Testis (tissue), 3 donors: ENCODE data around the gene SIAH2. TPM values are rescaled to one million over a fixed set of nuclear protein-coding genes. Genes with fewer than 3 reads are reported as not detected.

ENCODE experiments used
- DNase-seq: peaks from one replicate; pipeline ENCODE4 v3.0.0-alpha.2; 2019
- H3K27ac ChIP-seq, 2 donors: fragments of 200-600 bp; sonication (generic); one replicate each; pipeline ENCODE4 v1.5.1; 2019
- H3K27me3 ChIP-seq: fragments of 200-600 bp; sonication (generic); one replicate; pipeline ENCODE4 v1.5.1; 2019
- H3K36me3 ChIP-seq: fragments of 200-600 bp; sonication (generic); one replicate; pipeline ENCODE4 v1.5.1; 2017; ENCODE audit warnings: low read depth; ENCODE audit errors: missing control alignments
- H3K4me1 ChIP-seq: fragments of 200-600 bp; sonication (generic); one replicate; pipeline ENCODE4 v1.5.1; 2019
- H3K4me3 ChIP-seq, 2 donors: fragments of 200-600 bp; sonication (generic); one replicate each; pipeline ENCODE4 v1.5.1; 2017 to 2019
- H3K9me3 ChIP-seq: fragments of 200-600 bp; sonication (generic); one replicate; pipeline ENCODE4 v1.5.1; 2017
- POLR2A ChIP-seq: fragments of 450-650 bp; IDR thresholded peaks from one replicate; pipeline ENCODE4 v1.6.1; 2017; ENCODE audit warnings: antibody characterized with exemption, mild to moderate bottlenecking, moderate library complexity
- WGBS, 2 donors: methylation state at CpG; one replicate each; pipeline ENCODE4 v1.1.5; 2018; 5-methylcytosine and 5-hydroxymethylcytosine counted together
- intact Hi-C: fragments of 100-400 bp; cut with DNase I; formaldehyde crosslinking; loops from one replicate; pipeline ENCODE4 v1.15.1; 2023; ENCODE audit warnings: low total_unique reads
- polyA plus RNA-seq: library from polyadenylated mRNA; stranded (reverse); fragments of 350-450 nt; fragmentation: Illumina TruSeq; extraction: RNeasy Lipid Tissue Mini Kit (QIAGEN cat#74804); gene quantifications from one replicate; pipeline ENCODE4 v1.2.3, GENCODE V29; 2014; ENCODE audit warnings: low read depth, low replicate concordance; ENCODE audit not compliant: insufficient read depth
- total RNA-seq, 2 donors: library from RNA; depleted of rRNA; stranded (reverse); fragments of >200 nt; gene quantifications; one replicate each; pipeline ENCODE4 v1.2.3, GENCODE V29; 2016
- TF ChIP-seq, protein P1 (sequence below), 3 experiments: fragments of 450-650 bp in 2 of 3; fragments of 200-600 bp in 1 of 3; sonication (generic) in 1 of 3; IDR thresholded peaks; one replicate each; pipeline ENCODE4 v1.5.1; 2016 to 2019; ENCODE audit warnings: antibody characterized with exemption in 3 of 3, mild to moderate bottlenecking in 2 of 3, moderate library complexity in 1 of 3

Gene SIAH2
- total and polyA plus RNA-seq, 3 donors from 2014 or later: 17.5 to 46.1 (median 37.5) TPM

DNA sequence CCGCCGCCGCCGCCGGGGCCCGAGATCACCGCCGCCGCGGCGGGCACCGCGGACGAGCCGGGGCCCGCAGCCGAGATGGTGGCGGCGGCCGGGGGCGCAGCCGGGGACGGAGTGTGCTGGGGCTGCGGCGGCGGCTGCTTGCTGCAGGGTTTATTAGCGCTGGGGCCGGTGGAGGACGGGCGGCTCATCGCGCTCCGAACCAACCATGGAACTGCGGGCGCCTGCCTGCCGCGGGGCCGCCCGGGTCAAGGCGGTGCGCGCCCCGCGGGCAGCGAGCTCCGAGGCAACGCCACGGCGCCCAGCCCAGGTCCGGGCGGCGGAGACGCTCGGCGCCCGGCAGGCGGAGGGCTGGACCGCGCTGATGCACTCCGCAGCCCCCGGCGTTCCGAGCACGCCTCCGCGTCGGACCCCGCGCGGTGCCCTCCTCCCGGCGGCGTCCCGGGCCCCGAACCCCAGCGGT is 277 bp downstream of the SIAH2 start:
- peak overlapping the region; percentile 89 to 93 for H3K27ac ChIP-seq
- TF ChIP-seq, protein P1, sequence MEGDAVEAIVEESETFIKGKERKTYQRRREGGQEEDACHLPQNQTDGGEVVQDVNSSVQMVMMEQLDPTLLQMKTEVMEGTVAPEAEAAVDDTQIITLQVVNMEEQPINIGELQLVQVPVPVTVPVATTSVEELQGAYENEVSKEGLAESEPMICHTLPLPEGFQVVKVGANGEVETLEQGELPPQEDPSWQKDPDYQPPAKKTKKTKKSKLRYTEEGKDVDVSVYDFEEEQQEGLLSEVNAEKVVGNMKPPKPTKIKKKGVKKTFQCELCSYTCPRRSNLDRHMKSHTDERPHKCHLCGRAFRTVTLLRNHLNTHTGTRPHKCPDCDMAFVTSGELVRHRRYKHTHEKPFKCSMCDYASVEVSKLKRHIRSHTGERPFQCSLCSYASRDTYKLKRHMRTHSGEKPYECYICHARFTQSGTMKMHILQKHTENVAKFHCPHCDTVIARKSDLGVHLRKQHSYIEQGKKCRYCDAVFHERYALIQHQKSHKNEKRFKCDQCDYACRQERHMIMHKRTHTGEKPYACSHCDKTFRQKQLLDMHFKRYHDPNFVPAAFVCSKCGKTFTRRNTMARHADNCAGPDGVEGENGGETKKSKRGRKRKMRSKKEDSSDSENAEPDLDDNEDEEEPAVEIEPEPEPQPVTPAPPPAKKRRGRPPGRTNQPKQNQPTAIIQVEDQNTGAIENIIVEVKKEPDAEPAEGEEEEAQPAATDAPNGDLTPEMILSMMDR (IDR thresholded peaks at IDR 0.05): no peak
- TF ChIP-seq POLR2A: peak; percentile 91
- no peaks in the 10 kb centered on the region for H3K9me3 ChIP-seq
- 1% methylated on average over 40 of the region's 76 CpGs; no CpG with 5 or more reads in 1 of the 2 donors for WGBS, 2 donors
- no peaks in the 10 kb centered on the region for H3K27me3 ChIP-seq
- no peak for DNase-seq
- intact Hi-C loops: no loop called here
- H3K36me3 ChIP-seq: no peaks in the 10 kb centered on the region
- peak overlapping the region; percentile 80 to 87 for H3K4me3 ChIP-seq
- H3K4me1 ChIP-seq: peaks cover 8% of the 10 kb centered on the region

DNA sequence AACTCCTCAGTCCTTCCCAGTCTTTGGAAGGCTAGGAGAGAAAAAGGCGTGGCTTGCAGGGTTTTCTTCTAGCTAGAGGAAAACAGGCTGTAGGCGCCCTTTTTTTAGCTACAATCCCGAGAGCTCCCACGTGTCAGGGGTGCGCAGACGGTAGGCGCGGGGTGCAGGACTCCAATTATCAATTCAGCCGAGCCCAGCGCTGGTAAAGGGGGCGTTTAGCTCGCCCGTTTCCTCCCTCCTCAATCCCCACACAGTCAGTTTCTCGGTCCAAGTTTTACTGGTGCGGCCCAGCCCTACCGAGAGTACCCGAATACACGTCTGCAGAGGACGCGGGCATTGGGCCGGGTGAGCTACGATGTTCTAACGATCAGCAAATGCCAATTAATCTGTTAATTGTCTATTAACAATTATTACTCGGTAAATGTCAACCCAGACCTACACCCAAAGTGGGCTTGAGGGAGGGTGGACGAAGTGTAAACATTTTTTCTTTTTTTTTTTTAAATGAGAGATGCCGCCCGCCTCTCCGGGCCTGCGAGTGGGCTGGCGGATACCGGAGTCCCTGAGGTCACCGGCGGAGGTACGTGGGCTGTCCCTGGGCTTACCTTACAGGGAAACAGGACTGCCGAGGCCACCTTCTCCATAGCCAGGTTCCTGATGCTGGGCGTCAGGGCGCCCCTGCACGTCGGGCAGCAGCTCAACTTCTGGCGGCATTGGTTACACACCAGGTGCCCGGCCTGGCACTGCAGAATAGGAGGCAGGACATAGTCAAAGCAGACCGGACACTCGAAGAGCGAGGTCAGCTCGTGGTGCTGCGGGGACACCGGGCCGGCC is 923 bp downstream of the SIAH2 start:
- intact Hi-C loops: no loop called here
- WGBS, 2 donors: 0% methylated on average over 31 to 45 of the region's 48 CpGs
- H3K36me3 ChIP-seq: no peaks in the 10 kb centered on the region
- H3K9me3 ChIP-seq: no peaks in the 10 kb centered on the region
- H3K27me3 ChIP-seq: no peaks in the 10 kb centered on the region
- H3K4me1 ChIP-seq: peaks cover 8% of the 10 kb centered on the region
- peak overlapping the region; percentile 89 to 93 for H3K27ac ChIP-seq
- TF ChIP-seq, protein P1 (IDR thresholded peaks at IDR 0.05): no peak
- peak; percentile 47 for TF ChIP-seq POLR2A
- DNase-seq: peak; percentile 87
- H3K4me3 ChIP-seq: peak overlapping the region; percentile 80 to 87

DNA sequence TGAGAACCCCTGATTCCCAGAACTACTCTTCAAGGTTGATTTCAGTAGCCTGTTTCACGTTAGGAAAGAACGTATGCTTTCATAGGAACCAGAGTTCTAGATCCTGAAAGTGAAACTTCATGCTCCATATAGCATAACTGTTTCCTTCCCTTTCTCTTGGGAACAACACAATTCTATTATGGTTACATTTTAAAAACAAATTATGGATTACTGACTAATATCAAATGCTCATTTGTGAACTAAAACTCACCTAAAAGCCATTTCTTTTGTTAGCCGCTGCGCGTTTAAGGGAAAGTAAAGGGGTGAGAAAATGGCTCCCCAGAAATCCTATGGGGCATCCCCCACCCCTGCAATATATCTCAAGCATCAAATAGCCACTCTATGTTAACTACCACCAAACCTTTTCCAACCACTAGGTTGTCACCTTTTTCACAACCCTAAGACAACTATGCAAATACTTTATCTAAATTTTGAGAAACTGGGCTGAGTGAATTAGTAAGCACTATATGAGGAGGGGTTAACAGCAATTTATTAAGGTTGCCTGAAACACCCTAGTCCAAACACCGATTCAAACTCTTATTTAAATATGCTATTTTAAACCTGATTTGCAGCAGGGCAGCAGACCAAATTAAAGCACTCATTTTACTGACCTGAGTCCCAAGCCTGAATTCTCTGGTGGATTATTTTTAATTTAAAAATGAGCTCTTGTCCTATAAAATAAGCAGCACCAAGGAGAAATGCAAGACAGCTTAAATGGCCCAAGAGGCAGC is 2.4 kb downstream of the SIAH2 start:
- Histone ChIP-seq H3K36me3 (no peaks in the 10 kb centered on the region), H3K9me3 (no peaks in the 10 kb centered on the region), H3K4me1 (peaks cover 8% of the 10 kb centered on the region), H3K27ac (peak overlapping the region in 1 of 2 donors; percentile 93), H3K27me3 (no peaks in the 10 kb centered on the region), H3K4me3 (peak overlapping the region; percentile 80 to 87)
- no peak for DNase-seq
- WGBS, 2 donors: 48 to 59% methylated on average over 6 of the region's 6 CpGs
- intact Hi-C loops: no loop called here
- TF ChIP-seq, protein P1 (IDR thresholded peaks at IDR 0.05): no peak
- TF ChIP-seq POLR2A: no peak

DNA sequence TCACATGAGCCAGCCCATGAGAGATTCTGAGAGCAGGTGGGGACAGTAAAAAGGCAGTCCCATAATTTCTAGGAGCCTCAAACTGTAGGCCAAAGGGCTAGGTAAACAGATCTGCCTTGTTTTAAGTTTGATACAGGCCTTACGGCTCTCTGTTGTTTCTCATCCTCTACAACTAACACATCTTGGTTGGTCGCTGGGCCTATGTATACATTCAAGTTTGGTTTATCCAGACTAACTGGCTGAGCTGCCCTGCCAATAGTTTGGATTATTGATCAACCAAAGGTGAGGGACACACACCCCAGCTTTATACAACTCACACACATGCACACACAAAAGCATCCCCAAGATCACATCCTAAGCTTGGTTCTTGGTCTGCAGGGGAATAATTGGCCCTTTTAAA is 3.0 kb downstream of the SIAH2 start:
- Histone ChIP-seq H3K4me3 (no peak overlapping the region), H3K9me3 (no peaks in the 10 kb centered on the region), H3K27ac (peak overlapping the region in 1 of 2 donors; percentile 93), H3K27me3 (no peaks in the 10 kb centered on the region), H3K36me3 (no peaks in the 10 kb centered on the region), H3K4me1 (peaks cover 8% of the 10 kb centered on the region)
- 54 to 71% methylated on average over 2 of the region's 2 CpGs for WGBS, 2 donors
- TF ChIP-seq POLR2A: no peak
- TF ChIP-seq, protein P1 (IDR thresholded peaks at IDR 0.05): no peak
- intact Hi-C loops: no loop called here
- no peak for DNase-seq
